Fibroblast of mammary gland (primary cell): ENCODE measurements around the gene PCSK4.

Experiments used
- DNase-seq: peaks from one replicate; pipeline ENCODE4 v3.0.0-alpha.2; 2010; ENCODE audit warnings: low read depth
- H3K4me3 ChIP-seq: 2 replicates; pipeline ENCODE4 v1.5.1; 2011; ENCODE audit warnings: low read depth, mild to moderate bottlenecking, low read length, moderate library complexity; ENCODE audit not compliant: control insufficient read depth
- TF ChIP-seq, protein P1 (sequence below): conservative IDR thresholded peaks from 2 replicates; pipeline ENCODE4 v1.5.1; 2011; ENCODE audit warnings: low read depth, low read length, inconsistent platforms; ENCODE audit not compliant: control insufficient read depth, insufficient read depth

Gene PCSK4

DNA sequence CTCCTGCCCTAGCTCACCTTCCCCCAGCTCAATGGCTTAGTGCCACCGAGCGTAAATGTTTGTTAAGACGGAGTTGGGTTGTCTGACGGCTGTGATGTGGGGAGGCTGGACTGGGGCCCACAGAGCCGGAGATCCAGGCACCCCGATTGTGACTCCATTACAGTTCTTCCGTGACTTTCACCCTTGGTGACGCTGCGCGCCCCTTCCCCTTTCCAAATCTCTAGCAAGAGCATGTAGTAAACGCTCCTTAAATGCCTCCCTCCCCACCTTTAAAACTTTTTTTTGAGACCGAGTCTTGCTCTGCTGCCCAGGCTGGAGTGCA is 1.7 kb upstream of the PCSK4 start:
- TF ChIP-seq, protein P1, sequence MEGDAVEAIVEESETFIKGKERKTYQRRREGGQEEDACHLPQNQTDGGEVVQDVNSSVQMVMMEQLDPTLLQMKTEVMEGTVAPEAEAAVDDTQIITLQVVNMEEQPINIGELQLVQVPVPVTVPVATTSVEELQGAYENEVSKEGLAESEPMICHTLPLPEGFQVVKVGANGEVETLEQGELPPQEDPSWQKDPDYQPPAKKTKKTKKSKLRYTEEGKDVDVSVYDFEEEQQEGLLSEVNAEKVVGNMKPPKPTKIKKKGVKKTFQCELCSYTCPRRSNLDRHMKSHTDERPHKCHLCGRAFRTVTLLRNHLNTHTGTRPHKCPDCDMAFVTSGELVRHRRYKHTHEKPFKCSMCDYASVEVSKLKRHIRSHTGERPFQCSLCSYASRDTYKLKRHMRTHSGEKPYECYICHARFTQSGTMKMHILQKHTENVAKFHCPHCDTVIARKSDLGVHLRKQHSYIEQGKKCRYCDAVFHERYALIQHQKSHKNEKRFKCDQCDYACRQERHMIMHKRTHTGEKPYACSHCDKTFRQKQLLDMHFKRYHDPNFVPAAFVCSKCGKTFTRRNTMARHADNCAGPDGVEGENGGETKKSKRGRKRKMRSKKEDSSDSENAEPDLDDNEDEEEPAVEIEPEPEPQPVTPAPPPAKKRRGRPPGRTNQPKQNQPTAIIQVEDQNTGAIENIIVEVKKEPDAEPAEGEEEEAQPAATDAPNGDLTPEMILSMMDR: no peak
- no peak for DNase-seq
- H3K4me3 ChIP-seq: no peak overlapping the region

DNA sequence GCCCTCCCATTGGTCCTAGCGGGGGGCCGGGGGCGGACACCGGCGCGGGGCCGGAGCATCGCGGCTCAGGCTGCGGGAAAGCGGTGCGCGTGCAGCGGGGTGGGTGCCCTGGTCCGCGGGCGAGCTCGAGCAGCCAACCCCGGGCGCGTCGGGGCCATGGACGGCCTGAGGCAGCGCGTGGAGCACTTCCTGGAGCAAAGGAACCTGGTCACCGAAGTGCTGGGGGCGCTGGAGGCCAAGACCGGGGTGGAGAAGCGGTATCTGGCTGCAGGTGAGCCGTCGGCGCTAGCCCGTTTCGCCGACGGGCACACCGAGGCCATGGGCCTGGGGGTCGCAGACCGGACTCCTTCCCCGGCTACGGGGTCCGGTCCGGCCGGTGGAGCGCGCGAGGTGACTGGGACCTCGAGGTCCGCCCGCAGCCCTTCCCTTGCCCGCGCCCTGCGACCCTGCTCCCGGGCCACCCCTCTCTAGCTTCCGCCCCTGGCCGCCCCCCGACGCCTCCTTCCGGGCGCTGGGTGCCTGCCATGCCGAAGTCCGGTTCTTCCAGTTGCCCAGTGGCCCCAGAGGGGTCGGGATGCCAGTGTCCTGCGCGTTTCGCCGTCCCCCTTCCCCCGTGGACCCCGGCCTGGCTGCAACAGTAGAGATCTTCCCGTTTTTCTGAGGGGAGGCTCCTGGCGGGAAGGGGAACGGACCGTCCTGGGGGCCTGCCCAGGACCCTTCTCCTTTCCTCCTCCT is 1.1 kb upstream of the PCSK4 start, which contains the start of gene REEP6:
Gene REEP6 (plus strand): TSS at position 68 of the 735 bp plus-strand sequence. CDS start 89 bp downstream, at position 157.
- DNase-seq: no peak
- peak within 1 kb of the TSS; percentile 63 for H3K4me3 ChIP-seq
- TF ChIP-seq, protein P1: no peak

DNA sequence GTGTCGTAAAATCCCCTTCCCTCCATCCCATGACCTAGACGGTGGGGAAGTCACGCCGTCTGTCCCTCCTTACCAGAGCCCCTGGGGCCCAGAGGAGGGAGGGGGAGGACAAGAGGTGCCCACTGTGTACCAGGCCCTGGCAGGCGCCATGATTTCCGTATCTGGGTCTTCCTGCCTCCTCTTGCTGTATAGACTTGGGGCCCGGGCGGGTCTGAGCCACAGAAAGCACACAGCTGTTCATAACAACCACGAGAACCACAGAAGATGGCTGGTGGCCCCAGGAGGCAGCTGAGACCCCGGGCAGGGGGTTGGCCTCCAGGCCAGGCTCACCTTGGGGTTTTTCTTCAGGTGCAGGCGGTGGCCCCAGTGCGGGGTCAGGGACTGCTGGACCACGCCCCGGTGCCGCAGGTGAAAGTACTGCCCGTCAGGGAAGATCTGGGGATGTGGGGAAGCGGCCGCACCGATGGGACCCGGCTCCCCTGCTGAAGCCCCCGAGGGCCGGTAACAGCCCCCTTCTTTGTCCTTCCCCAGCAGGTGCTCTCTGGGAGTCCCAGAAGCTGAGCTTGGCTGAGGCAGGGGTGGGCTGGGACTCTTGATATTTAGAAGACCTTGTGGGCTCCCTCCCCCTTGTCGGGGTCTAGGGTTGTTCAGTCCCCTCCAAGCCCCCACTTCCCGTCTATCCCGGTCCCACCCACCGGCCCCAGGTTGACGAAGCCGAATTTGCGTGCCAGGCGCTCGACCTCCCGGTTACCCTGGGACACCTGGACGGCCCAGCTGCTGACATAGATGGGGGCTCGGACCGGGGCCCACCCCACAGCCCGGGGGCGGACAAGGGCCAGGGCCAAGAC is 463 bp downstream of the PCSK4 start:
- TF ChIP-seq, protein P1: no peak
- H3K4me3 ChIP-seq: peak overlapping the region; percentile 63
- no peak for DNase-seq

DNA sequence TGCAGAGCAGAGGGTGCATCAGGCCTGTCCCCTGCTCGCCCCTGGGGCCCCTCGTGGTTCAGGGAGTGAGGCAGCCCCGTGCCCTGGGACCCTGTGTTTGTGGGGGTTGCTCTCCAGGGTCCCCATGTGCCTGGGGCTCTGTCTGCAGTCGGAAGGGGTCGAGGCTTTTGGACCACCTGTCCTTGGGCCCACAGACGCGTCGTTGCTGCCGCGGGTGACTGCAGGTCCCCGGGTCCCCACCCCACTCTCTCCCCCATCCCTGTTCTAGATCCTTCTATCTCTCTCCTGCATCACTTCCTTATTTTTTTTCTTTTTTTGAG is 1.9 kb downstream of the PCSK4 start:
- DNase-seq: no peak
- H3K4me3 ChIP-seq: no peak overlapping the region
- TF ChIP-seq, protein P1: no peak

DNA sequence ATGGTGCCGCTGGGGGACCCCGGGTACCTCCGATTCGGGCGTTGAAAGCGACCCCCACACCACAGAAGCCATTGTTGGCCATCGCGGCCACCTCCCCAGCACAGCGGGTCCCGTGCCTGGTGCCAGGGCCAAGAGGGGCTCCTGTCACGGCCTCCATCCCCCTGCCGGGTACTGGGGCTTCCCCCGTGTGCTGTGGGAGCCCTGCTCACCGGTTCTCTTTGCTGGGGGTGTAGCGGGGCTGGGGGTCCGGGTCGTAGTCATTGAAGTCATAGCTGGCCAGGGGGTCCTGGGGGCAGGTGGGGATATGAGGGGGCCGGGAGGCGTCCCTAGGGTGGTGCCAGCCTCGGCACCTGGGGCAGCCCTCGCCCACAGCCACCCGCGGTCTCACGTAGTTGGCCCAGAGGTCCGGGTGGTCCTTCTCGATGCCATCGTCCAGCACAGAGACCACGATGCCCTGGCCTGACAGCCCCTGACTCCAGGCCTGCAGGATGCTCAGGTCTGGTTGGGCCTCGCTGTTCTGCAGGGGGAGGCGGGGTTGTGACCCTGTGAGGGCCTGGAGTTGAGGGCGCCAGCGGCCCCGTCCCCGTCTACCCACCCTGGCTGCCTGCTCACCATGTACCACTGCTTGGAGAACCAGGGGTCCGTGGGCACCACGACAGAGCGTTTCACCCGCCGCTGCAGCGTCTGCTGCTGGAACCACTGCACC is 2.4 kb downstream of the PCSK4 start:
- TF ChIP-seq, protein P1: no peak
- no peak for DNase-seq
- H3K4me3 ChIP-seq: no peak overlapping the region

DNA sequence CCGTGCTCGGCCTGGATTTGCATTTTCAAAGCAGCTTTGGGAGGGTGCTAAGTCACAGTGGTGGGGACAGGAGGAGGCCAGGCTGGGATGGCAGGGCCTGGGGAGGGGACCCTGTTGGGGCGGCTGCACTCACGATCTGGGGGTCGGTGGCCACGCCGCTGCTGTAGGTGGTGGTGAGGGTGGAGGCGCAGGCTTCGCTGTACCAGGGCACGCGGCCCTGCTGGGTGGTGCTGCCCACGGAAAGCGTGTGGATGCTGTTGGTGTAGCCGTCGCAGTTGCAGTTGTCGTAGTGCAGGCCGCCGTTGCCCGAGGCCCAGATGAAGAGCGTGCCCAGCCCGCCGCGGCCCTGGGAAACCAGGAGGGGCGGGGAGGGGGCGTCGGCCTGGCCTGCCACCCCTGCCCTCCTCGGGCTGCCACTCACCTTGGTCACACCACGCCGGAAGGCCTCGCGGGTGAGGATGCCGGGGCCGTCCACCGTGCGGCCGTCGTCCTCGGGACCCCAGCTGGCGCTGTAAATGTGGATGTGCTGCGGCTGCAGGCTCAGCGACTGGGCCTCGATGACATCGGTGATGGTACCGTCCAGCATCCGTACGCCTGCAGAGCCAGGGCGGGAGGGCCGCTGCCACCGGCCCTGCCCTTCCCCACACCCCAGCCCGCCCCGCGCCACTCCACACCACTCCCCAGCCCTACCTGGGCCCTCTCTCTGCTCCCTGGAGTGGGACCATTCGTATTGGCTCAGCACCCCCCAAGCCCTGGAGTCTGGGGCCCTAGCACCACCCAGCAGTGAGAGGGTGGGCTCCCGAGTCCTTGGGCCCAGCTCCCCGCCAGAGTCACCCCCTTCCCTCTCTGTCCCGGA is 3.2 kb downstream of the PCSK4 start:
- no peak overlapping the region for H3K4me3 ChIP-seq
- no peak for DNase-seq
- TF ChIP-seq, protein P1: no peak
